ENCODE data around the gene UBE2S.

DNA sequence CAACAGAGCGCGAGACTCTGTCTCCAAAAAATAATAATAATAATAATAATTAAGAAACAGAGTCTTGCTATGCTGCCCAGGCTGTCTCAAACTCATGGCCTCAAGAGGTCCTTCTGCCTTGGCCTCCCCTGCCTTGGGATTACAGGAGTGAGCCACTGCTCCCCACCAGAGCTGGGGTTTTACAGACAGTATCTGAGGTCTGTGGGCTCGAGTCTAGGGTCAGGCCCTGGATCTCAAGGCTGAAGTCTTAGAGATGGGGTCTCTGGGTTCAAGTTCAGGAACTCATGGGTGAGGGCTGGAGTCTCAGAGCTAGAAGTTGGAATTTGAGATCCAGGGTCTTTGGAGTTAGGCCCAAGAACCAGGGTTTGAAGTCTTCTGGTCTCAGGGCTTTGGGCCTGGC lies 40.8 kb downstream of the UBE2S start:
- TF ChIP-seq FOXP2 (optimal IDR thresholded peaks at IDR 0.05; ENCODE audit: control extremely low read depth, extremely low read length, insufficient read depth) (no peak), EZH2 (IDR thresholded peaks at IDR 0.05) (no peak)
